Psoas muscle (tissue), 8 donors: ENCODE data around the gene EXOC3L2. TPM values are rescaled to one million over a fixed set of nuclear protein-coding genes. Genes with fewer than 3 reads are reported as not detected.
A peak's percentile ranks its signal among the peaks of the same experiment; 100 is the strongest.

Experiments used
- ATAC-seq, 4 donors: fragments of 200-7000 bp; cut with Tn5 transposase; one replicate each; pipeline ENCODE4 v1.9.1; 2020; ENCODE audit warnings: moderate library complexity in 3 of 4, mild to moderate bottlenecking in 2 of 4
- DNase-seq, 2 donors: peaks; one replicate each; pipeline ENCODE4 v3.0.0-alpha.2; 2020
- H3K27ac ChIP-seq: fragments of 200-600 bp; one replicate; pipeline ENCODE4 v1.8.0; 2022
- H3K27me3 ChIP-seq, 3 donors: fragments of 200-600 bp in 1 of 3; one replicate each; pipeline versions ENCODE4 v1.6.1 to v1.8.0; 2013 to 2022; ENCODE audit warnings: low read length in 2 of 3, mild to moderate bottlenecking in 2 of 3, moderate library complexity in 1 of 3; ENCODE audit not compliant: insufficient read depth in 3 of 3
- H3K36me3 ChIP-seq, 2 donors: fragments of 200-600 bp in 1 of 2; one replicate each; pipeline versions ENCODE4 v1.6.1 to v1.8.0; 2013 to 2022; ENCODE audit warnings: low read depth in 1 of 2, mild to moderate bottlenecking in 1 of 2, moderate library complexity in 1 of 2; ENCODE audit not compliant: insufficient read depth in 1 of 2
- H3K4me1 ChIP-seq: fragments of 200-600 bp; one replicate; pipeline ENCODE4 v1.8.0; 2022
- H3K4me3 ChIP-seq: fragments of 200-600 bp; one replicate; pipeline ENCODE4 v1.8.0; 2022; ENCODE audit warnings: mild to moderate bottlenecking
- H3K9me3 ChIP-seq: fragments of 200-600 bp; one replicate; pipeline ENCODE4 v1.8.0; 2022
- WGBS, 3 donors: extraction: QIAGEN DNeasy Blood & Tissue Kit; methylation state at CpG; one replicate each; pipeline versions ENCODE4 v1.1.6 to v1.1.7; 2013; 5-methylcytosine and 5-hydroxymethylcytosine counted together
- intact Hi-C, 2 donors: fragments of 100-400 bp; cut with DNase I; formaldehyde crosslinking; loops; one replicate each; pipeline versions ENCODE4 v1.11.0 to v1.14.2; 2022
- polyA plus RNA-seq, 3 donors: library from polyadenylated mRNA; stranded (reverse); fragments of 200-250 nt; gene quantifications; one replicate each; pipeline ENCODE4 v1.2.3, GENCODE V29; 2013
- total RNA-seq, 4 donors: library from RNA; stranded (reverse); fragmentation: NEBNext Ultra II Directional in 2 of 4; extraction: Animal tissue kit (Norgen Biotek cat#: 25700) in 2 of 4; gene quantifications; one replicate each; pipeline versions ENCODE4 v1.2.1 to v1.2.4, GENCODE V29; 2021 to 2023
- TF ChIP-seq, protein P1 (sequence below): fragments of 200-600 bp; IDR thresholded peaks from one replicate; pipeline ENCODE4 v1.8.0; 2022; ENCODE audit warnings: antibody characterized with exemption
- donor health status: healthy with polysubstance abuse.
- donor health status: DM: no; HTN: no; CAD: no; lungs with moderate emphysema.
- donor health status: Bipolar disorder and iron deficiency.
- donor health status: healthy.
- donor health status: DM: yes; HTN: yes; CAD: no.
- donor health status: DM: no; HTN: no; CAD: no.
- donor health status: DM: no; HTN: no; CAD: no.
- donor health status: DM: yes; HTN: yes; CAD: no.

EXOC3L2 gene
- total and polyA plus RNA-seq, 7 donors, result 0.17 to 1.3 (median 0.62) TPM

- H3K27ac ChIP-seq, result peak within 1 kb of the TSS; percentile 96
- H3K9me3 ChIP-seq, result no peaks in the 10 kb centered on the region
- DNase-seq, result no peak
- H3K4me3 ChIP-seq, result peak within 1 kb of the TSS; percentile 77
- TF ChIP-seq, protein P1, sequence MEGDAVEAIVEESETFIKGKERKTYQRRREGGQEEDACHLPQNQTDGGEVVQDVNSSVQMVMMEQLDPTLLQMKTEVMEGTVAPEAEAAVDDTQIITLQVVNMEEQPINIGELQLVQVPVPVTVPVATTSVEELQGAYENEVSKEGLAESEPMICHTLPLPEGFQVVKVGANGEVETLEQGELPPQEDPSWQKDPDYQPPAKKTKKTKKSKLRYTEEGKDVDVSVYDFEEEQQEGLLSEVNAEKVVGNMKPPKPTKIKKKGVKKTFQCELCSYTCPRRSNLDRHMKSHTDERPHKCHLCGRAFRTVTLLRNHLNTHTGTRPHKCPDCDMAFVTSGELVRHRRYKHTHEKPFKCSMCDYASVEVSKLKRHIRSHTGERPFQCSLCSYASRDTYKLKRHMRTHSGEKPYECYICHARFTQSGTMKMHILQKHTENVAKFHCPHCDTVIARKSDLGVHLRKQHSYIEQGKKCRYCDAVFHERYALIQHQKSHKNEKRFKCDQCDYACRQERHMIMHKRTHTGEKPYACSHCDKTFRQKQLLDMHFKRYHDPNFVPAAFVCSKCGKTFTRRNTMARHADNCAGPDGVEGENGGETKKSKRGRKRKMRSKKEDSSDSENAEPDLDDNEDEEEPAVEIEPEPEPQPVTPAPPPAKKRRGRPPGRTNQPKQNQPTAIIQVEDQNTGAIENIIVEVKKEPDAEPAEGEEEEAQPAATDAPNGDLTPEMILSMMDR, result no peak
- intact Hi-C loops, result no loop called here
- peak; percentile 39 to 66 (median 56) for ATAC-seq
- no peaks in the 10 kb centered on the region for H3K27me3 ChIP-seq
- peaks cover 12% of the 10 kb centered on the region for H3K4me1 ChIP-seq
- 0% methylated on average over 30 to 36 of the region's 36 CpGs for WGBS, 3 donors
- no peaks in the 10 kb centered on the region for H3K36me3 ChIP-seq
Measured at GRCh38 chr19:45177817-45178261, 67.4 kb downstream of the EXOC3L2 start, which contains the start of gene TRAPPC6A. TSS of gene TRAPPC6A (minus strand) at chr19:45178237. CDS start at chr19:45178218, 19 bp downstream.

DNA sequence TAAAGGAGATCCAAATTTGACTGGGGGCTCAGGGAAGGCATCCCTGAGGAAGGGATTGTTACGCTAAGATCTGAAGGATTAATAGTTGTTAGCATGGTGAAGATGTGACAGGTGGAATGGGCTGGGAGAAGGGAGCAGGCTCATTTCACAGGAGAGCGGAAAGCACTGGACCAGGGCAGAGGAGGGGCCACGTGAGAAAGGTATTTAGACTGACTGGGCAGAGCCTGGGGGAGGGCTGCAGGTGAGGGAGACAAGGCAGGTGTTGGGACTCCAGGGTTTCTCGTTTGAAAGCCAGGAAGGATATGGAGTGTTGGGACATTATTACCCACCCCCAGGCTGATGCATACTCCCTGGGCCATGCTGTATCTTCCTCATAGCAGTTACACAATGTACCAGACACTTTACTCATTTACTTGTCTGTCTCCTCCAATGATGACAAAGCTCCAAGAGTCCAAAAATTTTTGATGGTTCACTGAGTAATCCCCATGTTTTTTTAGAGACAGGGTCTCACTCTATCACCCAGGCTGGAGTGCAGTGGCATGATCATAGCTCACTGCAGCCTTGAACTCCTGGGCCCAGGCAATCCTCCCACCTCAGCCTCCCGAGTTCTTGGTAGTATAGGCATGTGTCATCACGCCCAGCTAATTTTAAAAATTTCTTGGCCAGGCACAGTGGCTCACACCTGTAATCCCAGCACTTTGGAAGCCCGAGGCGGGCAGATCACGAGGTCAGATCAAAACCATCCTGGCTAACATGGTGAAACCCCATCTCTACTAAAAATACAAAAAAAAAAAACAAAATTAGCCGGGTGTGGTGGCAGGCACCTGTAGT, 69.5 kb downstream of the EXOC3L2 start:
- intact Hi-C loops, result no loop called here
- DNase-seq (no peak), ATAC-seq (no peak)
- H3K27ac ChIP-seq, result no peak overlapping the region
- WGBS, 3 donors, result 71 to 88% (median 78%) methylated on average over 10 of the region's 10 CpGs
- no peaks in the 10 kb centered on the region for H3K27me3 ChIP-seq
- no peaks in the 10 kb centered on the region for H3K9me3 ChIP-seq
- no peak overlapping the region for H3K4me3 ChIP-seq
- peaks cover 12% of the 10 kb centered on the region for H3K4me1 ChIP-seq
- no peaks in the 10 kb centered on the region for H3K36me3 ChIP-seq
- TF ChIP-seq, protein P1, result no peak

GRCh38 chr19:45173816-45174215, 71.4 kb downstream of the EXOC3L2 start:
- Histone ChIP-seq H3K27me3 (no peaks in the 10 kb centered on the region), H3K36me3 (no peaks in the 10 kb centered on the region), H3K4me1 (peaks cover 4% of the 10 kb centered on the region), H3K27ac (no peak overlapping the region), H3K4me3 (no peak overlapping the region), H3K9me3 (no peaks in the 10 kb centered on the region)
- TF ChIP-seq, protein P1, result no peak
- DNase-seq (no peak), ATAC-seq (no peak)
- intact Hi-C loops, result no loop called here
- WGBS, 3 donors, result 77 to 83% (median 79%) methylated on average over 12 of the region's 12 CpGs

DNA sequence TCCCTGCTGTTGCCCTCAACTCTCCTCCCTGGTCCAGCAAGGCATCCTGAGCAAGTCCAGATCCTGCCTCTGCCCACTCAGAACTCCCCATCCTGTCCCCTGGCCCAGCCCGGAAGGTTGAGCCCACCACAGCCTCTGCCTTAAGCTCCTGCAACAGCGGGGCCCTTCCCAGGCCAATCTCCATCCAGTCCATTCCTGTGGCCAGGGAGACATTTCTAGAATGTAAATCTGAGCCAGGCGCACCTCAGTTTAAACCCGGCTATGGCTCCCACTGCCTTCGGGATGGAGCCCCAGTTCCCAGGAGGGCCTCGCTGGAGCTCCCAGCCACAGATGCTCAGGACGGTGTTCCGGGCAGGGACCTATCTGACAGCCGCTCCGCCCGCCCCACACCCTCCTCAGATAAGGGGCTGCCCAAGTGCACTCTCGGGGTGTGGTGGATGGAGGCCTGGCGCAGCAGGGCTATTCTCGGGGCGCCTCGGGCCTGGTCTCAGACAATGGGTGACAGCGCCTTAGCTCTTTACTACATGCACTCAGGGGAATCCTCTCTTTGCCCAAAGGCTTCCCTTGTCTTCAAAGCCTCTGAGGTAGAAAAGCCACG, 72.5 kb downstream of the EXOC3L2 start:
- Histone ChIP-seq H3K9me3 (no peaks in the 10 kb centered on the region), H3K27ac (no peak overlapping the region), H3K36me3 (no peaks in the 10 kb centered on the region), H3K27me3 (no peaks in the 10 kb centered on the region), H3K4me1 (peaks cover 4% of the 10 kb centered on the region), H3K4me3 (no peak overlapping the region)
- intact Hi-C loops, result no loop called here
- 90 to 92% (median 91%) methylated on average over 17 of the region's 18 CpGs for WGBS, 3 donors
- TF ChIP-seq, protein P1, result no peak
- ATAC-seq (no peak), DNase-seq (no peak)
